Measurements from ENCODE around the gene IL11RA.
"Not testable (repeated sequence)": the region's sequence is repeated elsewhere in the genome, so short reads cannot be mapped to it uniquely, and the experiment has no call there.

IL11RA gene

DNA sequence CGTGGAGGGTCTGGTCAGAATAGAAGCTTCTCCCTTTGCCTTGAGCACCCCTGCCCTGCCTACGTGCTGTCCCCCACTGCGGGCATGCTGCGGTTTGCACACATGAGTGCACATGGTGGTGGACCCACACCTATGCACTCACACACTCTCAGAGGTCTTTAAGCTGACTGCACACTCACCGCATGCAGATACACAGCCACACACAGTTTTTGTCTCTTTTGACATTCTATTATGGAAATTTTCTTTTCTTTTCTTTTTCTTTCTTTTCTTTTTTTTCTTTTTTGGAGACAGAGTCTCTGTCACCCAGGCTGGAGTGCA lies 22.5 kb upstream of the IL11RA start:
- no peak for DNase-seq (ENCODE audit: low read depth)

DNA sequence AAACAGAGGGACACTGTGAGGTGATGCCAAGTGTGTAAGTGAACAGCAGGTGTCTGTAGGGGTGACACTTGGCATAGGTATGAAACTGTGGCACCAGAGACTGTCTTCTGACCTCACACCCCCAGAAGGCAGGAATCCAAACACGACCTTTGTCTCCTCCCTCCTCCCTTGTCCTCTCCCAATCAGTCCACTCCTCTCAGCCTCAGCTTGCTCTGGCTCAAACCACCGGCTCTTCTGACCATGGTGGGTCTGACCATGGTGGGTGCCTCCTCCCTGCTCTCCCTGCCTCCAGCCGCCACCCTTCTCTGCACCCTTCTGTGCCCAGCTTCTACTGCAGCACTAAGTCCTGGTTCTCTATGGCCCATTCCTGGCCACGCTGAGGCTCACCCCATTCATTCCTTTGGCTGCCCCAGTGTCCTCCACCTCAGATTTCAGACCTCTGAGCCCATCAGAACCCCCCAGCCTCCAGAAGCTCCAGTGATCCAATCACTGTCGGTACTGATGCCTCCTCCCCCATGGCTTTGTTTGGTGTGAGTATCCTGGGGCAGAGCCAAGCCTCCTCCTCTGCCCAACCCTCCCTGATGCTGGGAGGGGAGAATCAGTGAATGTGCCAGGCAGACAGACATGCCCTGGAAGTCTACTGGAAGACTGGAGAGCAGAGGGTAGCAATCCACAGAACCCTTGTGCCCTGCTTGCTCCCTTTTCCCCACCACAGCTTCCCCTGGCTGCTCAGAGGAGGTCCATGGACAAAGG lies 21.4 kb upstream of the IL11RA start:
- DNase-seq (ENCODE audit: low read depth) = no peak

DNA sequence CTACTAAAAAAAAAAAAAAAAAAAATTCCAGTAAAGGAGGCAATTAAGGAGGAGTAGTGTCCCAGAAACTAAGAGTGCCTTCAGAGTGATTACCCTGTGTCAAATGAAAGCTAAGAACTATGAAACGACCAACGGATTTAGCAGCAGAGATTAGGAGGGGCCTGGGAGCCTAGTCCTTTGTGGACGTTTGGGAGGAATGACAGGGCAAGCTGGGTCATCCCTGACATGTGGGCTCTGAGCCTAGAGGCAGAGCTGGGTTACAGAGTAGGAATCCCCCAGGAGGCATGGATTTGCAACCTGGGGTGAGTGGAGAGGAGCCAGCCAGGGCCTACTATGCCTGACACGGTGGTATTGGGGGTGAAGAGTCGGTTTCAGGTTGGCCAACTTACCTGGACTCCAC lies 18.8 kb upstream of the IL11RA start:
- DNase-seq (ENCODE audit: low read depth) = no peak

DNA sequence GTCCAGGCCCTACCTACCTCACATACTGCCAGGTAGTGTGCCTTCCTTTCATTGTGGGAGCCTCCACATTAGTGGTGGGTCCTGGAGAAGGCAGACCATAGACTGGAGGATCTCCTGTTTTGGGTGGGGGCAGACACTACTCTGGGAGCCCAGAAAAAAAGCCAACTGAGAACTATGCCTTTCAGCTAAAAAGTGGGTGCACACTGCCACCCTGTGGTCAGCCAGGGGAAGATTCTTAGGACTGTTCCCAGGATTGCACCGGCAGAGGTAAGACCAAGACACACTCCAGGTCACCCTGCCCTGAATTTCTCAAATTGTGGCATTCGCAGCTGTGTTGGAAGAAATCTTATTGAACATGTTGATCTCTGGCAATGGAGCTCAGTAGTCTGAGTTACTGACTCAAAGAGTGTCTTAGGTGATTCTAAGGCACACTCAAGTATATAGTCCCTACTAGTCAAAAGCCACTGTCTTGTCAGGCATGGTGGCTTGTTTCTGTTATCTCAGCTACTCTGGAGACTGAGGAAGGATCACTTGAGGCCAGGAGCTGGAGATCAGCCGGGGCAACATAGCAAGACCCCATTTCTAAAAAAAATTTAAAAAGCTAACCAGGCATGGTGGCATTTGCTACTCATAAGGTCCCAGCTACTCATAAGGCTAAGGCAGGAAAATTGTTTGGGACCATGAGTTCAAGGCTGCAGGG lies 18.0 kb upstream of the IL11RA start:
- DNase-seq (ENCODE audit: low read depth) = peak; percentile 60

- no peak for DNase-seq (ENCODE audit: low read depth)
These were observed 17.3 kb upstream of the IL11RA start for GRCh38 chr9:34634551-34635248.

DNA sequence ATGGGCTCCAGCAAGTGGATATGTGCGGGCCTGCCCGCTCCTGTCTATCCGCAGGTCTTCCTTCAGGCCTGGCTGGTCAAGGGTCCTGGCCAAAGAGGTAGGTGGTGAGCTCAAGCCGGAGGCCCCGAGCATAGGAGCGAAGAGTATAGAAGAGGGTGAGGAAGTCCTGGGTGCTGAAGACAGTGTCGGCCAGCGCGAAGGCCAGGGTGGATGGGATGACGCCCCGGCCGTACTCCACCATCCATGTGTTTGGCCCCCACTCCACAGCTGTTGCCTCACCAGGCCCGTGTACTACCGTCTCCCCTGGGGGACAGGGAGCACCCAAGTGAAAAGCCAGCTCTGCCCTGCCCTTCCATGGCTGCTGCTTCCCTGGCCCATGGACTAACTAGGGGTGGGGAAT lies 16.4 kb upstream of the IL11RA start:
- DNase-seq (ENCODE audit: low read depth) = no peak

DNA sequence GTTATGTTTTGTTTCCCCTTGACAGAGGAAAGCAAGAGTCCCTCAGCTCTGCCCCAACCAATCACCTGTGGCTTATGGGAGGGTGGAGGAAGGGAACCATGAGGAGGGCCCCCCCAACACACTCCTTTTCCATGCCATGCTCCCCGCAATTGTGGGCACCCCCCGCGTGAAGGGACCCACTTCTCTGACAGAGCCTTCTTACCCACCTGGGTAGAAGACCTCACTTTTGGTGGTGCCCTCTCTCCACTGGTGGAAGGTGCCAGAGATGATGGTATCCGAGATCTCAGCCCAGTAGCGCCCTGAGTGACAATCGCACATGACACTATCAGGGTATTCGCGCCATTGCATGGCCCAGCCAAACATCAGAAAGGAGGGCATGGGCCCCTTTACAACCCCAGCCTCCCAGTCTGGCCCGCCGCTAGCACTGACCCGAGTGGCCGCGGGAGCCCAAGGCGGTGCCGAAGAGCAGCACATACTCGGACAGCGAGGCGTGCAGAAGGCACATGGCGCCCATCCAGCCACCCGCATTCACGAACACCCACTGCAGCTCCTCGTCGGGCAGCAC lies 15.1 kb upstream of the IL11RA start:
- DNase-seq (ENCODE audit: low read depth) = no peak

GRCh38 chr9:34637356-34638137 lies 14.4 kb upstream of the IL11RA start, which contains the start of gene SIGMAR1:
Gene SIGMAR1, minus strand, starts transcription at chr9:34637787. Its CDS starts 90 bp downstream, at chr9:34637697.
- DNase-seq (ENCODE audit: low read depth) = peak; percentile 88

GRCh38 chr9:34638138-34638445 lies 13.9 kb upstream of the IL11RA start:
- DNase-seq (ENCODE audit: low read depth) = no peak

- not testable (repeated sequence) for DNase-seq (ENCODE audit: low read depth)
These were observed 12.7 kb upstream of the IL11RA start for GRCh38 chr9:34639322-34639721.

DNA sequence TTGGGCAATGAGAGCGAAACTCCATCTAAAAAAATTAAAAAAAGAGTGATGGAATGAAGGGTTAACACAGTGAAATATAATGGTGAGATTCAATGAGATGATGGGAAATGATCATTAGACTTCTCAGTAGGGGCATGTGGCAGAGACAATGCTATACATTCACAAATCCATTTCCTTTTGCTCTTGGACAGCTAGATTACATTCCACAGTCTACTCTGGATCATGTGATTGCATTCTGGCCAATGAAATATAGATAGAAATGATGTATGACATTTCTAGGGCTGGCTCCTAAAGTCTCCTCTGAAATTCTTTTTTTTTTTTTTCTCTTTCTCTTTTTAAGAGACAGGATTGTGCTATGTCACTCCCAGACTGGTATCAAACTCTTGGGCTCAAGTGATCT lies 9.3 kb upstream of the IL11RA start:
- no peak for DNase-seq (ENCODE audit: low read depth)

DNA sequence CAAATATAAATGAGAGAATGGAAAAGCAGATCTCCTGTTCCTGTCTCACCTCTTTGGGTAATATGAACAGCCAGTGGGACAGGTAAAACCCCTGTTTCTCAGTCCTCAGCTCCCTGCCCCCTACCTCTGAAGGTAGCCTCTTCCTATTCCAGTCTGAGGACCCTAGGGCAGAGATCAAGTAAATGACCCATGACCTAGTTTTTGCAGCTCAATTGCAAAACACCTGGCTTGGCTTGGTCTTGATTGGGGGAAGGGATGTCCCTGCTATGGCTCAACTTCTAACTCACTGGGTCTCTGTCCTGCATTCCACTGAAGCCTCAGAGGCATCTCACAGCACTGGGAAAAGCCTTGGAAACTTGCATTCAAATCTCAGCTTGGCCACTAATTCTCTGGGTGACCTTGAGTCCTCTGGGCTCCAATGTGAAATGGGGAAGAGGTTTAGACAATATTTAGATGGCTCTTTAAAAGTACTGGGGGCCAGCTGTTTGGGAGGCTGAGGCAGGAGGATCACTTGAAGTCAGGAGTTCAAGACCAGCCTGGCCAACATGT lies 7.1 kb upstream of the IL11RA start:
- no peak for DNase-seq (ENCODE audit: low read depth)

- DNase-seq (ENCODE audit: low read depth) = peak; percentile 78
These were observed 5.5 kb upstream of the IL11RA start, which contains the start of gene GALT for GRCh38 chr9:34646211-34647083. Gene GALT, plus strand, starts transcription at chr9:34646675. Its CDS starts 30 bp downstream, at chr9:34646705.

GRCh38 chr9:34647084-34647403 lies 4.9 kb upstream of the IL11RA start:
- no peak for DNase-seq (ENCODE audit: low read depth)

DNA sequence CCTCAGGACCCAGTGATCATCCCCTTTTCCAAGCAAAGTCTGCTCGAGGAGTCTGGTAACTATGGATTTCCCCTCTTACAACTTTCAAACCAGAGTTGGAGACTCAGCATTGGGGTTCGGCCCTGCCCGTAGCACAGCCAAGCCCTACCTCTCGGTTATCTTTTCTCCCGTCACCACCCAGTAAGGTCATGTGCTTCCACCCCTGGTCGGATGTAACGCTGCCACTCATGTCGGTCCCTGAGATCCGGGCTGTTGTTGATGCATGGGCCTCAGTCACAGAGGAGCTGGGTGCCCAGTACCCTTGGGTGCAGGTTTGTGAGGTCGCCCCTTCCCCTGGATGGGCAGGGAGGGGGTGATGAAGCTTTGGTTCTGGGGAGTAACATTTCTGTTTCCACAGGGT lies 4.3 kb upstream of the IL11RA start:
- DNase-seq (ENCODE audit: low read depth) = no peak

DNA sequence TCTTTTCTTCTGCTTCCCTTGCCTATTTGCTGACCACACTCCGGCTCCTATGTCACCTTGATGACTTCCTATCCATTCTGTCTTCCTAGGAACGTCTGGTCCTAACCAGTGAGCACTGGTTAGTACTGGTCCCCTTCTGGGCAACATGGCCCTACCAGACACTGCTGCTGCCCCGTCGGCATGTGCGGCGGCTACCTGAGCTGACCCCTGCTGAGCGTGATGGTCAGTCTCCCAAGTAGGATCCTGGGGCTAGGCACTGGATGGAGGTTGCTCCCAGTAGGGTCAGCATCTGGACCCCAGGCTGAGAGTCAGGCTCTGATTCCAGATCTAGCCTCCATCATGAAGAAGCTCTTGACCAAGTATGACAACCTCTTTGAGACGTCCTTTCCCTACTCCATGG lies 3.3 kb upstream of the IL11RA start:
- DNase-seq (ENCODE audit: low read depth) = no peak

GRCh38 chr9:34650816-34651215 lies 1.2 kb upstream of the IL11RA start:
- no peak for DNase-seq (ENCODE audit: low read depth)

DNA sequence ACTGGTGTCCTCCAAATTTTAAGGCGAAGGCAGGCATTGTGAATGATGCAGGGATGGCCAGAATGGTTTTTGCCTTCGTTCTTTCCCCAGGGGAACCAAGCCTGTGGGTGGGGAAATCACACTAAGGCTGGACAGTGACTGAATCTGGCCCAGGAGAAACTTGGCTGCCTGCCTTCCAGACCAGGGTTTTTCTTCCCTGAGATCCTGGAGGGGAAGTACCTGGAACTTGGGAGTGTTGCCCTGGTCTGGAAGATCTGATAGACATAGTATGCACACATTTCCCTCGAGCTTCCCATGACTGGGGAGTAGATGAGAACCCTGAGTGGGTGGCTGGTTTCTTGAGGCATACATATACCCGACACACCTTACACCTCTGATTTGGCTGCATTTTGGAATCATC lies 664 bp upstream of the IL11RA start:
- no peak for DNase-seq (ENCODE audit: low read depth)

DNA sequence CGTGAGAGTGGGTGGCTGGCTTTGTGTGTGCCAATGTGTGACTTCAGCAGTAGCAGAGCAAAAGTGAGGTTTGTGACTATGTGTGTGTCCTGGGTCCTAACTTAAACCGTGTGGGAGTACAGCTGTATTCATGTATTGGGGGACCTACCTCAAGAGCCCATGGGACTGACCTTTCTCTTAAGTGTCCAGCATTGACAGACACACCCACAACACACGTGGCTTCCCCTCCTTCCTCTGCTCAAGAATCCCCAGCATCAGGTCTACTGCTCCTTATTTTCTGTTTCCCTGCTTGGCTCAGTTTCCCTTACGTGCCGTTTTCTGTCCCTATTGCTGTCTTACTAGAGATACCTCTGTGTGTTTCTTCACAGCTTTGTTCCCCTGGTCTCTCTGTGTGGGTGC lies 616 bp downstream of the IL11RA start:
- DNase-seq (ENCODE audit: low read depth) = no peak

DNA sequence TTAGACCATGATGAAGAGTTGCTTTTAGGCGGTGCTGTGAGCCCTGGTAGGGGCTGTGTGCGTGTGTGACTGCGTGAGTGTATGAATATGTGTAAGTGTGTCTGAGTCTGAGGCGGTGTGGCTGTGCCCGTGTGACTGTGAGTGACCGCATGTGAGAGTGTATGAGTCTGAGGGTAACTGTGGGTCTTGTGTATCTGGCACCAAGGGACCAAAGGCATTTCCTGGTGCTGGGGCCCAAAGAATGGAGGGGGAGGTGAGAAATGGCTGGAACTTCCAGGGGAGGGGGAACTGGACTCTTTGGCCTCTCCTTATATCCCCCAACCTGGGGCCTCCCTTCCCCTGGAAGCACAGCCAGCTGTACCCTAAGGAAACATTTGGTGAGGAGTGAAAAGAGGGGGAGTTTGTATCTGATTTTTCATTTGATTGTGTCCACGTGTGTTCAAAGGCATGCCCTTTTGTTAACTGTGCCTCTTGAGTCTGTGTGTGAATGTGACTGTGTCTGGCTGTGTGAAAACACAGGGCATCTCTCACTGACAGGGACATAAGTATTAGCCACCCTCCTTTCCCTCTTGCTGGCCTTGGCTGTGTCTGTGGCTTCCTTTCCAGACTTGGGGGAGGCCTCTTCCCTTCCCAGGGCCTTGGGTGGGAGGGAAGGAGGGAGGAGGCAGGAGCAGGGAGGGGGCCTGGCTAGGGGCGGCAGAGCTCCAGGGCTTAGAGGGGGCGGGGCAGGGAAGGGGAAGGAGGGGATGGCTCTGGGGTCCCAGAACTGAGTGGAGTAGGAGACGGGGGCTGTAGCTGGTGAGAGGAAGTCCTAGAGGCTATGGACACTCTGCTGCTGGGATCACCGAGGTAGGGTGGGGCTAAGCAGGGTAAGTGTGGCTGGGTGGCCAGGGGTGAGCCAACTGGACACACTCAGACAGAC lies 1.4 kb downstream of the IL11RA start:
- DNase-seq (ENCODE audit: low read depth) = peak; percentile 58

Measured in CMK (cell line).